Effector memory CD4-positive, alpha-beta T cell (primary cell): ENCODE results near the gene PPARD.

Experiments
- DNase-seq, 3 donors: peaks; one replicate each; pipeline ENCODE4 v3.0.0-alpha.2; 2020
- H3K27ac ChIP-seq: 2 replicates; pipeline ENCODE4 v1.7.0; 2013; ENCODE audit warnings: mild to moderate bottlenecking, low read length, moderate library complexity; ENCODE audit not compliant: insufficient read depth, poor library complexity, severe bottlenecking
- H3K27me3 ChIP-seq: replicated peaks from 2 replicates; pipeline ENCODE4 v1.7.0; 2013; ENCODE audit warnings: mild to moderate bottlenecking, low read length; ENCODE audit not compliant: insufficient read depth, control insufficient read depth, poor library complexity, severe bottlenecking
- H3K36me3 ChIP-seq: 2 replicates; pipeline ENCODE4 v1.7.0; 2013; ENCODE audit warnings: mild to moderate bottlenecking, low read length, moderate library complexity; ENCODE audit not compliant: control insufficient read depth, insufficient read depth
- H3K4me1 ChIP-seq: 2 replicates; pipeline ENCODE4 v1.7.0; 2013; ENCODE audit warnings: low read length, mild to moderate bottlenecking; ENCODE audit not compliant: control insufficient read depth, insufficient read depth, poor library complexity, severe bottlenecking
- H3K4me3 ChIP-seq: 2 replicates; pipeline ENCODE4 v1.7.0; 2013; ENCODE audit warnings: low read length, low read depth, mild to moderate bottlenecking; ENCODE audit not compliant: insufficient read depth, poor library complexity, severe bottlenecking
- H3K9me3 ChIP-seq: 2 replicates; pipeline ENCODE4 v1.7.0; 2013; ENCODE audit warnings: mild to moderate bottlenecking, low read length, moderate library complexity; ENCODE audit not compliant: control insufficient read depth

Gene PPARD

DNA sequence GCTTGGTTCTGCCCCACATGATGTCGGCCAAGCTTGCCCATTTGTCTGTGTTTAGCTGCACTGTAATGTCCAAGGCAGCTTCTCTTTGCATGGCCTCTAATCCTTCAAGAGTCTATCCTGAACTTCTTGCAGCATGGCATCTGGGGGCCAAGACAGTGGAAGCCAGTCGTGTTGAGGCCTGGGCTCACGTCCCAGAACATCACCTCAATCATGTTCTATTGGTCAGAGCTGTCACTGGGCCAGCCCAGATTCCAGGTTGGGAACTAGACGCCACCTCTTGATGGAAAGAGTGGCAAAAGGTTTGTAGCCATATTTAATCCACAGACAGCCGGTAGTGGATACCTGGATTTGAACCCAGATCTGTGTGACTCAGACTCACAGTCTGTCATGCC is 25.3 kb downstream of the PPARD start:
- Histone ChIP-seq H3K9me3 (no peaks in the 10 kb centered on the region), H3K4me3 (no peak overlapping the region), H3K36me3 (peaks cover 3% of the 10 kb centered on the region), H3K27me3 (no peaks in the 10 kb centered on the region), H3K27ac (peak overlapping the region; percentile 1), H3K4me1 (peaks cover 39% of the 10 kb centered on the region)
- no peak for DNase-seq

DNA sequence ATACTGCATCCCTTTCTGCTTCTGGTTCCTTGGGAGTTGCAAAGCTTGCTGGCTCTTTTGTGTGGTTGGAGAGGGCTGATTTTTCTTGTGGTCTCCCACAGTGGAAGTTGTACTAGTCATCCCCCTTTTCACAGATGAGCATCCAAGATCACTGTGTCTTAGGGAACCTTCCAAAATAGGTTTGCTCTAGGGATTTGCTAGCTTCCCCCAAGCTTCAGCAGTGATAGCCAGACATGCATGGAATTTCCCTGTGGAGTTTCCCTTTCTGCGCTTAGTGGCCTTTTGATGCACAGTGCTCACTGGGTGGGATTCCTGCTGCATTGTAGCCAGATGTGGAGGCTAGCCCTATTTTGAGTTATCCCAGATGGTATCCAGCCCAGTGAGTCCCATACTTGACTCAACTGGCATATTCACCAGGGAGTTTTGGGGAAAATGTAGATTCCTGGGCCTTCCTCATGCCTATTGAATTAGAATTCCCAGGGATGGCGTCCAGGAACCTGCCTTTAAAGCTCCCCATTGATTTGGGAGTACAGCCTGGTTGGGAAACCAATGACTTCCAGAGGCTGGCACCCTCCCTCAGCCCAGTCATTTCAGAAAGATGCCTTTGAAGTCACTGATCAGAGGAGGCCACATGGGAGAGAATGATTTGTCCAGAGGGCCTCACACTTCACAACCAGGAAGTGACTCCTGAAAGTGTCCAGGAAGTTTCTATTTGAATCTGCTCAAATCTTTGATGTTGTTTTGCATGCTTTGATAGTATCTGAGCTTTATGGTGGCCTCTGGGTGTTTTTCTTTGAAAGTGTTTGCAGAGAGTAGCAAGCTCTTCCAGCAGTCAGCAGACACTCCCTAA is 25.9 kb downstream of the PPARD start:
- peaks cover 3% of the 10 kb centered on the region for H3K36me3 ChIP-seq
- no peaks in the 10 kb centered on the region for H3K9me3 ChIP-seq
- H3K4me3 ChIP-seq: no peak overlapping the region
- no peaks in the 10 kb centered on the region for H3K27me3 ChIP-seq
- DNase-seq: no peak
- peak overlapping the region; percentile 29 for H3K27ac ChIP-seq
- H3K4me1 ChIP-seq: peaks cover 39% of the 10 kb centered on the region

DNA sequence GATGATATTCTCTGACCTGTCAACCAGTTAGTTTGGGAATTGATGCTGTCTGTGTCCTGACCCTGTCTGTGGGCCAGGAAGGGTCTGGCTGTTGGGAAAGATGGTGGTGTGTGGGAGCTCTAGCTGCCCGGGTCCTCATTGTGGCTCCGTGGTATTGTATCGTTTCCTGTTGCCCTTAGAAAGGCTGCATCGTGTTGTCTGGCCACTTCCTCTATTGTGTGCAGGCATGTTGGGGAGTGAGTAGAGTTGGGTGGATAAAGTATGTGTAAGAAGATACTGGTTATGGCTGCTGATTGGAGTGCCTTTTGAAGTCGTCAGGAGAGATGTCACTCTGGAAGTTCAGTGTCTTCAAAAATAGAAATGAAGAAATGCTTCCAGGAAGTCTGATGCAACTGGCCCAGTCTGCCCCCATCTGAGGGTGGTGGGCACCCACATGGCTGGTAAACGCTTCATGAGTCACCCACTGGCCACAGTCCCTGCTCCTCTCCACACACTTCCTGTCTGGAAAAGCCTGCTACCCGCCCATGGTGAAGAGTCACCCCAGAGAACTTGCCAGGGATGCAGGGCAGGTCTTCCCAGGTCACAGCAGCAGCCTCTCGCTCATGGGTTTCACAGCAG is 27.9 kb downstream of the PPARD start:
- no peaks in the 10 kb centered on the region for H3K9me3 ChIP-seq
- H3K4me3 ChIP-seq: peak overlapping the region; percentile 12
- H3K36me3 ChIP-seq: peaks cover 3% of the 10 kb centered on the region
- H3K27me3 ChIP-seq: no peaks in the 10 kb centered on the region
- peak in 2 of 3 donors; percentile 7 to 18 for DNase-seq
- H3K4me1 ChIP-seq: peaks cover 39% of the 10 kb centered on the region
- peak overlapping the region; percentile 23 for H3K27ac ChIP-seq

DNA sequence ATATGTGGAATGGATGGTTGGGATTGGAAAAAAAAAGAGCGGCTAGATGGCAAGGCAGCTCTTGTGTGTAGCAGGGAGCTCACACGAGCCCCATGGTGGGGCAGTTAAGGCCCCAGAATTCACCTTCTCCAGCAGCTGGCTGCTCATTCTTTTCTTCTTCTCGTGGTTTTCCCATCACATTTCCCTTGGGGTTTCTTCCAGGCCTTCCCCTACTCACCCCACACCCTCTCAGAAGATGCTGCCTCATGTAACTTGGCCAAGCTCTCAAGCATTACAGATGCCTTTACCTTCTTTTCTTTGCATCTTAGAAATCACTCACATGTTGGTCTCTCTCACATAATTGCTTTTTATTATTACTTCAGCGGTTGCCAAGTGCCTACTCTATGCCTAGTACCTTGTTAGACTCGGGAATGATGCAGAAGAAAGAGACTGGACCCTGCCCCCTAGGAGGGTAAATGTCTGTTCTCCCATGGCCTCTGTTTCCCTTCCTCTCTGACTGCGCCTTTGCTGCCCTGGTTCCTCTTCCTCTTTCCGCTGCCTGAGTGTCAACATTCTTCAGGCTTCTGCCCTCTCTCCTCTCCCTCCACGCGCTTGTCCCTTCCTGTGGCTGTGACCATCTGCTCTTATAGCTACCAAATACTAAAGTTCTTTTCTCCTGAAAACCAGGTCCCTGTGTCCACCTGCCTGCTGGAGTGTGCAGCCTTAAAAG is 28.6 kb downstream of the PPARD start:
- no peak overlapping the region for H3K27ac ChIP-seq
- no peak for DNase-seq
- H3K4me1 ChIP-seq: peaks cover 39% of the 10 kb centered on the region
- H3K36me3 ChIP-seq: peaks cover 3% of the 10 kb centered on the region
- no peaks in the 10 kb centered on the region for H3K27me3 ChIP-seq
- no peak overlapping the region for H3K4me3 ChIP-seq
- no peaks in the 10 kb centered on the region for H3K9me3 ChIP-seq

DNA sequence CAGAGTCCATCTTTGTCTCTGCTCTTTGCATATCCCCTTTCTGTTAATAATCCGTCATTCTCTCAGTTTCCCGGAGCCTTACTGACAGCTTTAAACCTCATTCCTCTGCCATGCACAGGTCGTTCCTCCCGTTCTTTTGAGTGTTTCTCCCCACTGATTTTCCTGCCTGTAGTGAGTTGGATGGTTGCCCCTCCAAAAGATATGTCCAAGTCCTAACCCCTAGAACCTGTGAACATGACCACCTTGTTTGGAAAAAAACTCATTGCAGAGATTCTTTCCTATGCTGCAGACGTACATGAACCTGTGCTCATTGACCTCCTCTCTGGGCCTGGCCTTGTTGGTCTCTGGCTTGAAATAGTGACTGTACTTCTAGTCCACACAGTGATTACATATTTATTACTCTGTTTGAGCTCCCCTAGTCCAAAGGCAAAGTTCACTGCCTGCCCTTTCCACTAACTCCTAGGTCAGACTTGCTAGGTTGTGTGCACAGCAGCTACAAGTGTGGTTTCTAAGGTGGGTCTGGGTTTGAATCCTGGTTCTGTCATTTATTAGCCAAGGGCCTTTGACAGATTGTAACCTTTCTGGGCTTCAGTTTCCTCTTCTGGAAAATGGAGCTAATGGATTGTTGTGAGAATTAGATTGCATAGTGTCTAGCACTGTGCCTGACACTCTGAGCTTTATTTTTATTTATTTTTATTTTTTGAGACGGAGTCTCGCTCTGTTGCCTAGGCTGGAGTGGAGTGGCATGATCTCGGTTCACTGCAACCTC is 29.3 kb downstream of the PPARD start:
- no peak overlapping the region for H3K4me3 ChIP-seq

DNA sequence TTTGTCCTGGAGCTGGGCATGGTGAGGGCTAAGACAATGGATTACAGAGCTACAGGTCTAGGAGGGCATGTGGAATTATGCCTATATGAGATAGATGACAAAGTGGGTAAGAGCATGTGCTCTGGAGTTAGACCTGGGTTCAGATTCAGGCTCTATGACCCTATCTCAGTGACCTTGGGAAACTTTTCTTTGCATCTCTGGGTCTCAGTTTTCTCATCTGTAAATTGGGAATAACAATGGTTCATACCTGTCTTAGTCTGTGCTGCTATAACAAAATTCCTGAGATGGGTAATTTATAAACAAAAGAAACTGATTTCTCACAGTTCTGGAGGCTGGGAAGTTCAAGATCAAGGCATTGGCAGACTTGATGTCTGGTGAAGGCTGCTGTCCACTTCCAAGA is 30.3 kb downstream of the PPARD start:
- no peaks in the 10 kb centered on the region for H3K27me3 ChIP-seq
- H3K36me3 ChIP-seq: no peaks in the 10 kb centered on the region
- DNase-seq: no peak
- peaks cover 39% of the 10 kb centered on the region for H3K4me1 ChIP-seq
- no peak overlapping the region for H3K27ac ChIP-seq
- H3K9me3 ChIP-seq: no peaks in the 10 kb centered on the region
- H3K4me3 ChIP-seq: no peak overlapping the region

More for the DNA sequence above, 29.3 kb downstream of the PPARD start:
- Histone ChIP-seq H3K27ac (no peak overlapping the region), H3K27me3 (no peaks in the 10 kb centered on the region), H3K9me3 (no peaks in the 10 kb centered on the region), H3K4me1 (peaks cover 39% of the 10 kb centered on the region), H3K36me3 (peaks cover 3% of the 10 kb centered on the region)
- DNase-seq: no peak

DNA sequence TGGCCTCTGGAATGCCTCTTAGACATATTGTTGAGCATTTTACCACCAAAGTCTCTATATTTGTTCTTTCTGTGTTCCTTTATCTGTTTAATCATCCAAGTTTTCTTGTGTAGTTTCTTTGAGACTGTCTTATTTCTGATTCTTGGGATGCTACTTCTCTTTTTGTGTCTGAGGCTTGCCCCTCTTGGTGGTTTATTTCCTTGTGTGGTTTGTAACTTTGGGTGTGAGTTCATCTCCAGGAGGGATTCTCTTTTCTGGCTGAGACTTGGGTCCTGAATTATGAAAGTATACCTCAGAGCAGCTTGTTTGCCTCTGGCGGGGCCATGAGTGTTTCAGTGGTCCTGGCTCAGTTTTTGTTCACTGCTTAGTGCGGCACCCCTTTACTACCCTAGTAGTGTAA is 33.9 kb downstream of the PPARD start:
- H3K4me3 ChIP-seq: no peak overlapping the region
- H3K9me3 ChIP-seq: no peaks in the 10 kb centered on the region
- no peak for DNase-seq
- H3K27ac ChIP-seq: no peak overlapping the region
- H3K4me1 ChIP-seq: peaks cover 5% of the 10 kb centered on the region
- no peaks in the 10 kb centered on the region for H3K27me3 ChIP-seq
- H3K36me3 ChIP-seq: no peaks in the 10 kb centered on the region

DNA sequence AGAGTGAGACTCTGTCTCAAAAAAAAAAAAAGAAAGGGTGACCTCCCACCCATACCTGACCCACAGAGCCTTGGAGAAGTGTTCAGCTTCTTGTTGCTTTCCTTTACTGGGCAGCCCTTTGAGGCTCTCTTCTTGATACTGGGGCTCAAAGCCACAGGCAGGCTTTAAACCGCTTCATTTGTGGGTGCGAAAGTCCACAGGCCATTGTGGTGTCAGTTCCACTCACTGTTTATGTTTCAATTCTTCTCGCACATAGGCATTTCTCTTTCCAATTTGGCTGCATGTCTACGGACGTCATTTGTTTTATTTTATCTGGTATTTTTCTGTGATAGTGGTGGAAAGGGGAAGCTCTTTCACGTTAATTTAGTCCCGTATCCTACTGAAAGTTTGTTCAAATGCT is 34.6 kb downstream of the PPARD start:
- no peak for DNase-seq
- H3K4me1 ChIP-seq: no peaks in the 10 kb centered on the region
- H3K27ac ChIP-seq: no peak overlapping the region
- H3K36me3 ChIP-seq: no peaks in the 10 kb centered on the region
- H3K27me3 ChIP-seq: no peaks in the 10 kb centered on the region
- H3K9me3 ChIP-seq: no peaks in the 10 kb centered on the region
- no peak overlapping the region for H3K4me3 ChIP-seq

DNA sequence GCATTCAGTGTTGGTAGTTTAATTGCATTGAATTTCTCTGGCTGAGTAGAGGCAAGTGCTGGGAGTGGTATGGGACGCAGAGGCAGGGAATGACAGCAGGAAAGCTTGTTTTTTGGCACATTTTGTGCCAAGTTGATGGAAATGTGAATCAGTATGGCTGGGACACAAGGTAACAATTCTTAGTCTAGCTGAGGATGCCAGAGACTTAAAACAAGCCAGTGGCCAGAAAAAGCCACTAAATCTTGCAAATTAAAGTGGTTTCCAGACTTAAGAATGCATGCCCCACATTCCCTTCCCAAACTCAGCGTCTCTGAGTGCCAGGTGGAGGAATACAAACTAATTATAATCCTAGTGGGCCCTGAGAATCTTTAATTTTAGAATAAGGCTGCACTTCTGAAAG is 35.9 kb downstream of the PPARD start:
- DNase-seq: no peak
- Histone ChIP-seq H3K4me3 (no peak overlapping the region), H3K9me3 (no peaks in the 10 kb centered on the region), H3K36me3 (peaks cover 3% of the 10 kb centered on the region), H3K27me3 (no peaks in the 10 kb centered on the region), H3K4me1 (no peaks in the 10 kb centered on the region), H3K27ac (no peak overlapping the region)
